ENCODE results near the gene ABI3.

DNA sequence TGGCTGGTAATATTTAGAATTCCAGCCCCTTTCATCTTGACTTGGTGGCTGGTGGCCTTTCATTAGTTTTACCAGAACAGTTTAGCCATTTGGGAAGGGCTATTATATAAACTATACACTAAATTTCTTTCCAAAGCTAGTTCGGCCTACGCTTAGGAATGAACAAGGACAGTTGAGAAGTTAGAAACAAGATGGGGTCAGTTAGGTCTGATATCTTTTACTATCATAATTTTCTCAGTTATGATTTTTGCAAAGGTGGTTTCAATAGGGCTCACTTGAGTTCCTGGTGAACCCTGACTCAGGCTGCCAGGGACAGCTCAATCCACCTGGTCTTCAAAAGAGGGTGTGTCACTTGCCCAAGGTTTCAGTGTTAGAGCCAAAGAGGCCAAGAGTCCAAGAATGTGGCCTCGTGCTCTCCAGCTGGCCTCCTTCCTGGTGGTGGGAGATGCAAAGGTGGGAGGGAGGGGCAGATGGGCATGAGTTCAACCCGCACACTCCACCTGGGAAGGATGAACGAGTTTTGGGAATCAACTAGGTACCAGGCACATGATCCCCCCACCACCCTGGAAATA, 24.1 kb downstream of the ABI3 start:
- TF ChIP-seq EZH2 (IDR thresholded peaks at IDR 0.05; ENCODE audit: low read length, unreplicated experiment), result no peak
- TF ChIP-seq, protein P1, sequence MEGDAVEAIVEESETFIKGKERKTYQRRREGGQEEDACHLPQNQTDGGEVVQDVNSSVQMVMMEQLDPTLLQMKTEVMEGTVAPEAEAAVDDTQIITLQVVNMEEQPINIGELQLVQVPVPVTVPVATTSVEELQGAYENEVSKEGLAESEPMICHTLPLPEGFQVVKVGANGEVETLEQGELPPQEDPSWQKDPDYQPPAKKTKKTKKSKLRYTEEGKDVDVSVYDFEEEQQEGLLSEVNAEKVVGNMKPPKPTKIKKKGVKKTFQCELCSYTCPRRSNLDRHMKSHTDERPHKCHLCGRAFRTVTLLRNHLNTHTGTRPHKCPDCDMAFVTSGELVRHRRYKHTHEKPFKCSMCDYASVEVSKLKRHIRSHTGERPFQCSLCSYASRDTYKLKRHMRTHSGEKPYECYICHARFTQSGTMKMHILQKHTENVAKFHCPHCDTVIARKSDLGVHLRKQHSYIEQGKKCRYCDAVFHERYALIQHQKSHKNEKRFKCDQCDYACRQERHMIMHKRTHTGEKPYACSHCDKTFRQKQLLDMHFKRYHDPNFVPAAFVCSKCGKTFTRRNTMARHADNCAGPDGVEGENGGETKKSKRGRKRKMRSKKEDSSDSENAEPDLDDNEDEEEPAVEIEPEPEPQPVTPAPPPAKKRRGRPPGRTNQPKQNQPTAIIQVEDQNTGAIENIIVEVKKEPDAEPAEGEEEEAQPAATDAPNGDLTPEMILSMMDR (conservative IDR thresholded peaks at IDR 0.05; ENCODE audit: low read depth, low read length), result no peak
- TF ChIP-seq EZH2phosphoT487 (IDR thresholded peaks at IDR 0.05; ENCODE audit: borderline replicate concordance, low read length), result no peak

Measured in PC-3 (cell line).